Body of pancreas (tissue), 4 donors: Measurements from ENCODE around the gene PPAN. TPM values are rescaled to one million over a fixed set of nuclear protein-coding genes. Genes with fewer than 3 reads are reported as not detected.
A peak's percentile ranks its signal among the peaks of the same experiment; 100 is the strongest.

Source experiments
- ATAC-seq: fragments of 150-250 bp; one replicate; pipeline ENCODE4 v1.9.1; 2016
- DNase-seq, 4 donors: peaks; one replicate each; pipeline ENCODE4 v3.0.0-alpha.2; 2019
- H3K27ac ChIP-seq, 4 donors: fragments of 200-600 bp; sonication (generic); 1 replicate in 3 of 4; 2 replicates in 1 of 4; pipeline versions ENCODE4 v1.5.1 to v1.6.1; 2016 to 2019; ENCODE audit warnings: mild to moderate bottlenecking in 1 of 4, mixed read lengths in 1 of 4, moderate library complexity in 1 of 4
- H3K27me3 ChIP-seq, 2 donors: fragments of 200-600 bp; sonication (generic); one replicate each; pipeline ENCODE4 v1.6.0; 2016; ENCODE audit warnings: mild to moderate bottlenecking in 1 of 2
- H3K36me3 ChIP-seq, 2 donors: fragments of 200-600 bp; sonication (generic); replicated peaks in 1 of 2; 2 replicates each; pipeline ENCODE4 v1.5.1; 2016; ENCODE audit warnings: low read depth in 2 of 2; ENCODE audit not compliant: insufficient read depth in 1 of 2
- H3K4me1 ChIP-seq: fragments of 200-600 bp; sonication (generic); one replicate; pipeline ENCODE4 v1.6.0; 2016
- H3K4me3 ChIP-seq, 2 donors: fragments of 200-600 bp; sonication (generic); 1 replicate in 1 of 2; 2 replicates in 1 of 2; pipeline ENCODE4 v1.5.1; 2016 to 2019
- H3K9me3 ChIP-seq, 3 donors: fragments of 200-600 bp; sonication (generic); 1 replicate in 2 of 3; 2 replicates in 1 of 3; pipeline ENCODE4 v1.5.1; 2016
- CTCF ChIP-seq, 7 experiments: fragments of 450-650 bp in 4 of 7; fragments of 200-600 bp in 3 of 7; sonication (generic) in 3 of 7; IDR thresholded peaks; one replicate each; pipeline ENCODE4 v1.5.1; 2016 to 2019; ENCODE audit warnings: antibody characterized with exemption in 7 of 7
- POLR2A ChIP-seq, 3 donors: fragments of 450-650 bp; IDR thresholded peaks; one replicate each; pipeline ENCODE4 v1.6.1; 2016; ENCODE audit warnings: antibody characterized with exemption in 3 of 3, mild to moderate bottlenecking in 2 of 3
- WGBS, 2 donors: methylation state at CpG; one replicate each; pipeline ENCODE4 v1.1.5; 2017; 5-methylcytosine and 5-hydroxymethylcytosine counted together
- intact Hi-C: fragments of 100-400 bp; cut with DNase I; formaldehyde crosslinking; loops from one replicate; pipeline ENCODE4 v1.15.1; 2023
- total RNA-seq, 2 donors: library from RNA; depleted of rRNA; stranded (reverse); fragments of >200 nt; gene quantifications; one replicate each; pipeline ENCODE4 v1.1.0, GENCODE V29; 2016

The PPAN gene
- total RNA-seq, 2 donors from 2014 or later: 11.5 to 14.0 TPM

GRCh38 chr19:10095948-10096614, 10.1 kb upstream of the PPAN start:
- Histone ChIP-seq H3K36me3 (no peaks in the 10 kb centered on the region), H3K4me1 (peaks cover 20% of the 10 kb centered on the region), H3K27me3 (no peaks in the 10 kb centered on the region), H3K9me3 (no peaks in the 10 kb centered on the region), H3K27ac (peak overlapping the region; percentile 18 to 82 (median 74)), H3K4me3 (no peak overlapping the region)
- peak; percentile 95 for ATAC-seq
- intact Hi-C loops: no loop called here
- peak; percentile 87 to 93 (median 92) for DNase-seq
- TF ChIP-seq POLR2A (IDR thresholded peaks at IDR 0.05): peak in 2 of 3 donors; percentile 83 to 86
- peak in 2 of 7 experiments; percentile 17 to 29 for TF ChIP-seq CTCF (IDR thresholded peaks at IDR 0.05)
- WGBS, 2 donors: 3 to 33% methylated on average over 1 to 96 of the region's 97 CpGs

DNA sequence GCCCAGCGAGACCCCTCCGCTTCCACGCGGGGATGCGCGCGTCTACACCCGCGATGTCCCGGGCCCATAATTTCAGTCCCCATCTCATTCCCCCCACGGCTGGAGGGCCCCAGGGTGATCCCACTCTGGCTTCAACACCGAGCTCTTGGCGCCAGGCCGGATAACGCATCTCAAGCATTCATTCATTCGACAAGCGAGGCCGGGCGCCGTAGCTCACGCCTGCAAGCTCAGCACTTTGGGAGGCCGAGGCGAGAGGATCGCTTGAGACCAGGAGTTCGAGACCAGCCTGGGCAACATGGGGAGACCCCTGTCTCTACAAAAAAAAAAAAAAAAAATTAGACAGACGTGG, 9.6 kb upstream of the PPAN start:
- Histone ChIP-seq H3K36me3 (no peaks in the 10 kb centered on the region), H3K4me1 (peaks cover 20% of the 10 kb centered on the region), H3K9me3 (no peaks in the 10 kb centered on the region), H3K4me3 (no peak overlapping the region), H3K27me3 (no peaks in the 10 kb centered on the region), H3K27ac (peak overlapping the region in 2 of 4 donors; percentile 81 to 82)
- TF ChIP-seq POLR2A (IDR thresholded peaks at IDR 0.05): no peak
- no peak for TF ChIP-seq CTCF (IDR thresholded peaks at IDR 0.05)
- ATAC-seq: no peak
- intact Hi-C loops: no loop called here
- peak in 1 of 4 donors; percentile 47 for DNase-seq
- 25 to 46% methylated on average over 11 to 26 of the region's 26 CpGs for WGBS, 2 donors

DNA sequence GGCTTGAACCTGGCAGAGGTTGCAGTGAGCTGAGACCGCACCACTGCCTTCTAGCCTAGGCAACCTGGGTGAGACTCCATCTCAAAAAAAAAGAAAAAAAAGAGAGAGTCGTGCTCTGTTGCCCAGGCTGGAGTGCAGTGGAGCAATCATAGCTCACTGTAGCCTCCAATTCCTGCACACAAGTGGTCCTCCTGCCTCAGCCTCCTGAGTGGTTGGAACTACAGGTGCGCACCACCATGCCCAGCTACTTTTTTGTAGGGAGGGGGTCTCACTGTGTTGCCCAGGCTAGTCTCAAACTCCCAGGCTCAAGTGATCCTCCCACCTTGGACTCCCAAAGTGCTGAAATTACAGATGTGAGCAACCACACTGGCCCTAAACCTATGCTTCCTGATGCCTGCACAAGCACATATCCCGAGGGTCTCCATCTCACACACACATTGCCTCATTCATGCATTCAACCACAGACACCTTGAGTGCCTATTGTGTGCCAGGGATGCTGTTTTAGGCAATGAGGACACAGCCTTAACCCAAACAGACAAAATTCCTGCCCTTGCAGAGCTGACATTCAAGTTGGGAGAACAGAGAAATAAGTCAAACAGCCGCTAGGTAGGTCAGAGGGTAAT, 5.9 kb upstream of the PPAN start:
- TF ChIP-seq POLR2A (IDR thresholded peaks at IDR 0.05): no peak
- no peak for TF ChIP-seq CTCF (IDR thresholded peaks at IDR 0.05)
- Histone ChIP-seq H3K36me3 (no peaks in the 10 kb centered on the region), H3K4me3 (no peak overlapping the region), H3K9me3 (no peaks in the 10 kb centered on the region), H3K27me3 (no peaks in the 10 kb centered on the region), H3K27ac (no peak overlapping the region), H3K4me1 (peaks cover 13% of the 10 kb centered on the region)
- intact Hi-C loops: no loop called here
- DNase-seq (no peak), ATAC-seq (no peak)
- 72 to 79% methylated on average over 4 to 5 of the region's 5 CpGs for WGBS, 2 donors

- TF ChIP-seq POLR2A (IDR thresholded peaks at IDR 0.05): no peak
- no peak for TF ChIP-seq CTCF (IDR thresholded peaks at IDR 0.05)
- H3K27me3 ChIP-seq: no peaks in the 10 kb centered on the region
- H3K9me3 ChIP-seq: no peaks in the 10 kb centered on the region
- intact Hi-C loops: no loop called here
- no peak overlapping the region for H3K27ac ChIP-seq
- 69 to 90% methylated on average over 6 to 7 of the region's 7 CpGs for WGBS, 2 donors
- H3K36me3 ChIP-seq: peaks cover 4 to 5% of the 10 kb centered on the region in 2 donors
- H3K4me3 ChIP-seq: no peak overlapping the region
- H3K4me1 ChIP-seq: peaks cover 20% of the 10 kb centered on the region
- ATAC-seq (no peak), DNase-seq (no peak)
Measured at GRCh38 chr19:10102787-10103236, 3.4 kb upstream of the PPAN start.

GRCh38 chr19:10104130-10104513, 2.0 kb upstream of the PPAN start:
- no peak for DNase-seq
- no peak overlapping the region for H3K27ac ChIP-seq
- intact Hi-C loops: no loop called here

More at GRCh38 chr19:10104130-10104513, 2.0 kb upstream of the PPAN start:
- Histone ChIP-seq H3K4me1 (peaks cover 21% of the 10 kb centered on the region), H3K36me3 (peaks cover 10 to 12% of the 10 kb centered on the region in 2 donors), H3K4me3 (no peak overlapping the region), H3K27me3 (no peaks in the 10 kb centered on the region), H3K9me3 (no peaks in the 10 kb centered on the region)
- no peak for TF ChIP-seq CTCF (IDR thresholded peaks at IDR 0.05)
- no peak for TF ChIP-seq POLR2A (IDR thresholded peaks at IDR 0.05)
- ATAC-seq: no peak
